GM12878 (cell line): ENCODE measurements around the gene SLC39A5.

Experiments used
- CEBPB ChIP-seq, 2 experiments: fragments of 150-350 bp in 1 of 2; IDR thresholded peaks; 2 replicates each; pipeline ENCODE4 v1.6.1; 2012 to 2014; ENCODE audit warnings: low read depth in 2 of 2, low read length in 2 of 2, borderline replicate concordance in 1 of 2, inconsistent platforms in 1 of 2
- CHD2 ChIP-seq: IDR thresholded peaks from 2 replicates; pipeline ENCODE4 v1.6.1; 2011; ENCODE audit warnings: low read depth, low read length, improper control_type of control experiment, borderline replicate concordance
- CTCF ChIP-seq, 3 experiments: IDR thresholded peaks in 2 of 3; conservative IDR thresholded peaks in 1 of 3; 2 replicates each; pipeline ENCODE4 v1.5.1; 2011; ENCODE audit warnings: low read depth in 3 of 3, low read length in 3 of 3, mild to moderate bottlenecking in 3 of 3, control low read depth in 2 of 3, moderate library complexity in 2 of 3, inconsistent platforms in 1 of 3, mixed read lengths in 1 of 3; ENCODE audit not compliant: control insufficient read depth in 2 of 3, insufficient read depth in 1 of 3; ENCODE audit errors: extremely low read depth in 1 of 3
- HDAC2 ChIP-seq: fragments of 200-600 bp; sonication (generic); IDR thresholded peaks from 2 replicates; pipeline ENCODE4 v1.6.1; 2017
- JUND ChIP-seq: IDR thresholded peaks from 2 replicates; pipeline ENCODE4 v1.6.1; 2012; ENCODE audit warnings: low read depth, mild to moderate bottlenecking, low read length, improper control_type of control experiment, moderate library complexity
- MAX ChIP-seq: IDR thresholded peaks from 2 replicates; pipeline ENCODE4 v1.6.1; 2012; ENCODE audit warnings: low read depth, low read length, improper control_type of control experiment
- PML ChIP-seq: IDR thresholded peaks from 2 replicates; pipeline ENCODE4 v1.6.1; 2012; ENCODE audit warnings: low read length, inconsistent platforms
- POLR2A ChIP-seq: IDR thresholded peaks from 2 replicates; pipeline ENCODE4 v1.6.1; 2011; ENCODE audit warnings: low read depth, mild to moderate bottlenecking, low read length
- POLR2AphosphoS2 ChIP-seq: IDR thresholded peaks from 2 replicates; pipeline ENCODE4 v1.6.1; 2011; ENCODE audit warnings: low read depth, mild to moderate bottlenecking, low read length, improper control_type of control experiment, moderate library complexity
- RBBP5 ChIP-seq: fragments of 200-600 bp; sonication (generic); conservative IDR thresholded peaks from 2 replicates; pipeline ENCODE4 v1.6.1; 2016
- RELA ChIP-seq: fragments of 450-650 bp; IDR thresholded peaks from 2 replicates; pipeline ENCODE4 v1.8.0; 2014; ENCODE audit warnings: borderline replicate concordance; ENCODE audit not compliant: partially characterized antibody
- RFX5 ChIP-seq: IDR thresholded peaks from 2 replicates; pipeline ENCODE4 v1.6.1; 2011; ENCODE audit warnings: low read depth, low read length, improper control_type of control experiment
- SIN3A ChIP-seq: IDR thresholded peaks from 2 replicates; pipeline ENCODE4 v1.6.1; 2012; ENCODE audit warnings: low read depth, low read length, improper control_type of control experiment

GRCh38 chr12:56230432-56231183 lies 757 bp downstream of the SLC39A5 start:
- TF ChIP-seq SIN3A (no peak), CTCF (IDR thresholded peaks at IDR 0.05 in 2 of 3, conservative IDR thresholded peaks at IDR 0.05 in 1 of 3; ENCODE audit: control insufficient read depth in 2 of 3, extremely low read depth in 1 of 3, insufficient read depth in 1 of 3, low read depth in 3 of 3, low read length in 3 of 3) (no peak), POLR2A (no peak), RELA (no peak), JUND (no peak), MAX (no peak), PML (no peak), RBBP5 (no peak), HDAC2 (no peak), CEBPB (IDR thresholded peaks at IDR 0.05; ENCODE audit: borderline replicate concordance in 1 of 2, low read depth in 2 of 2, low read length in 2 of 2) (no peak), RFX5 (no peak), POLR2AphosphoS2 (no peak), CHD2 (no peak)
